Esophagus (tissue), 2 donors: ENCODE results near the gene KCNQ1OT1. TPM values are rescaled to one million over a fixed set of nuclear protein-coding genes. Genes with fewer than 3 reads are reported as not detected.

Source experiments
- H3K27ac ChIP-seq, 2 donors: one replicate each; pipeline ENCODE4 v1.5.1; 2013; ENCODE audit warnings: low read depth in 2 of 2, mild to moderate bottlenecking in 2 of 2, inconsistent platforms in 1 of 2, low read length in 1 of 2, moderate library complexity in 1 of 2
- H3K27me3 ChIP-seq, 2 donors: one replicate each; pipeline ENCODE4 v1.6.1; 2013; ENCODE audit warnings: low read length in 2 of 2, control low read depth in 1 of 2, mild to moderate bottlenecking in 1 of 2; ENCODE audit not compliant: insufficient read depth in 2 of 2, control insufficient read depth in 1 of 2
- H3K36me3 ChIP-seq, 2 donors: one replicate each; pipeline ENCODE4 v1.6.1; 2013; ENCODE audit warnings: low read length in 1 of 2; ENCODE audit not compliant: control insufficient read depth in 2 of 2, insufficient read depth in 2 of 2
- H3K4me1 ChIP-seq, 2 donors: one replicate each; pipeline ENCODE4 v1.6.1; 2013; ENCODE audit warnings: low read length in 1 of 2; ENCODE audit not compliant: control insufficient read depth in 2 of 2, insufficient read depth in 2 of 2
- H3K4me3 ChIP-seq, 2 donors: one replicate each; pipeline ENCODE4 v1.5.1; 2013; ENCODE audit warnings: low read length in 2 of 2, mild to moderate bottlenecking in 2 of 2, low read depth in 1 of 2, moderate library complexity in 1 of 2
- H3K9me3 ChIP-seq, 2 donors: one replicate each; pipeline ENCODE4 v1.6.1; 2013; ENCODE audit warnings: mild to moderate bottlenecking in 2 of 2, low read depth in 1 of 2, low read length in 1 of 2, moderate library complexity in 1 of 2; ENCODE audit not compliant: control insufficient read depth in 2 of 2, insufficient read depth in 1 of 2
- WGBS, 2 donors: extraction: QIAGEN DNeasy Blood & Tissue Kit; methylation state at CpG; one replicate each; pipeline ENCODE4 v1.1.7; 2013; 5-methylcytosine and 5-hydroxymethylcytosine counted together
- polyA plus RNA-seq, 2 donors: library from polyadenylated mRNA; stranded (reverse); fragments of 200-250 nt; gene quantifications; one replicate each; pipeline ENCODE4 v1.2.3, GENCODE V29; 2013
- donor health status: healthy with polysubstance abuse.
- donor health status: Bipolar disorder and iron deficiency.

Gene KCNQ1OT1
- polyA plus RNA-seq, 2 donors, result 0.04 to 0.51 TPM

GRCh38 chr11:2688381-2689231, 11.2 kb downstream of the KCNQ1OT1 start:
- H3K4me3 ChIP-seq, result no peak overlapping the region
- 89 to 90% methylated on average over 6 of the region's 6 CpGs for WGBS, 2 donors
- H3K27ac ChIP-seq, result no peak overlapping the region
- H3K9me3 ChIP-seq, result no peaks in the 10 kb centered on the region
- no peaks in the 10 kb centered on the region for H3K27me3 ChIP-seq
- H3K4me1 ChIP-seq, result peaks cover 3 to 10% of the 10 kb centered on the region in 2 donors
- no peaks in the 10 kb centered on the region for H3K36me3 ChIP-seq

DNA sequence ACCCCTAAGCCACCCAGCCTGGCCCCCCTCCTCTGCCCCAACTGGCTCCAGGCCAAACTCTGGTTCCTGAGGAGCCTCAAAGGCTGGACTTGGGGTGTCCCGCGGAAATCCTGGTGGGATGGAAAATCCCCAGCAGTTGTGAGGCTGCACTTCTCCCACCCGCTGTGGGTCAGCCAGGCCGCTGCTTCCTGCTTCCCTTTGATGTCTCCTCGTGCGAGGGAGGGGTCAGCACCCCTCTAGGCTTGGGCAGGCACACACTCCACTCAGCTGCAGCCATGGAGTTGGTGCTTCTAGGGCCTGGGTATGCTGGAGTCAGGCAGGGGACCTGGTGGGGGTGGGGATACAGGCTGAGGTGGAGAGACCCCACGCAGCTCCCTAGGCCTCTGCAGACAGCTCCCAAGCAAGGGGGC, 12.0 kb downstream of the KCNQ1OT1 start:
- H3K27me3 ChIP-seq, result no peaks in the 10 kb centered on the region
- H3K4me1 ChIP-seq, result peaks cover 0 to 7% of the 10 kb centered on the region in 2 donors
- peaks cover 0 to 2% of the 10 kb centered on the region in 2 donors for H3K36me3 ChIP-seq
- H3K4me3 ChIP-seq, result no peak overlapping the region
- 62 to 70% methylated on average over 7 of the region's 7 CpGs for WGBS, 2 donors
- no peak overlapping the region for H3K27ac ChIP-seq
- H3K9me3 ChIP-seq, result no peaks in the 10 kb centered on the region

GRCh38 chr11:2687223-2687530, 12.6 kb downstream of the KCNQ1OT1 start:
- H3K27ac ChIP-seq, result no peak overlapping the region
- H3K27me3 ChIP-seq, result no peaks in the 10 kb centered on the region
- WGBS, 2 donors, result 75 to 92% methylated on average over 1 of the region's 1 CpG
- no peaks in the 10 kb centered on the region for H3K9me3 ChIP-seq
- H3K36me3 ChIP-seq, result peaks cover 0 to 2% of the 10 kb centered on the region in 2 donors
- peaks cover 0 to 7% of the 10 kb centered on the region in 2 donors for H3K4me1 ChIP-seq
- H3K4me3 ChIP-seq, result no peak overlapping the region

- 91 to 96% methylated on average over 7 of the region's 7 CpGs for WGBS, 2 donors
- H3K27me3 ChIP-seq, result no peaks in the 10 kb centered on the region
- no peak overlapping the region for H3K4me3 ChIP-seq
- H3K36me3 ChIP-seq, result peaks cover 0 to 2% of the 10 kb centered on the region in 2 donors
- peaks cover 0 to 7% of the 10 kb centered on the region in 2 donors for H3K4me1 ChIP-seq
- H3K9me3 ChIP-seq, result no peaks in the 10 kb centered on the region
- H3K27ac ChIP-seq, result no peak overlapping the region
Measured at GRCh38 chr11:2686360-2687222, 13.2 kb downstream of the KCNQ1OT1 start.

GRCh38 chr11:2685566-2686359, 14.0 kb downstream of the KCNQ1OT1 start:
- Histone ChIP-seq H3K4me1 (peaks cover 0 to 7% of the 10 kb centered on the region in 2 donors), H3K9me3 (no peaks in the 10 kb centered on the region), H3K36me3 (peaks cover 0 to 2% of the 10 kb centered on the region in 2 donors), H3K27ac (no peak overlapping the region), H3K27me3 (no peaks in the 10 kb centered on the region), H3K4me3 (no peak overlapping the region)
- WGBS, 2 donors, result 94% methylated on average over 13 of the region's 13 CpGs

DNA sequence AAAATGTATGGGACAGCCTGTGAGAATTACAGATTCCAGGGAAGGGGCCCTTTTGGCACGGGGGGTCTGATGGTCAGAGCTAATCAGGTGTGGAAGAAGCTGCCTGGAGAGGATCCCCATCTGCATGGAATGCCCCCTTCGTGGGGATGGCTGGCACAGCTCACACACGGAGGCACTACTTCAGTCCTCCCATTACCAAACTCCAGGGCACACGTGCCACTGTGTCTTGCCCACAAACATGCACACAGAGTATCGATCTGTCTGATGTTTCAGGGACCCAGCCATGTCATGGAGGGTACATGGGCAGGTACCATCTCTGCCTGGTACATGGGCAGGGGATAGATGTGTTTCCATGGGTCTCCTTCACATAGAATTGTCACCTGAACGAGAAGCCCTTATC, 14.7 kb downstream of the KCNQ1OT1 start:
- 85 to 86% methylated on average over 6 of the region's 6 CpGs for WGBS, 2 donors
- H3K27me3 ChIP-seq, result no peaks in the 10 kb centered on the region
- H3K27ac ChIP-seq, result no peak overlapping the region
- no peak overlapping the region for H3K4me3 ChIP-seq
- H3K9me3 ChIP-seq, result no peaks in the 10 kb centered on the region
- H3K4me1 ChIP-seq, result peaks cover 0 to 7% of the 10 kb centered on the region in 2 donors
- H3K36me3 ChIP-seq, result peaks cover 0 to 2% of the 10 kb centered on the region in 2 donors

GRCh38 chr11:2684581-2684980, 15.2 kb downstream of the KCNQ1OT1 start:
- Histone ChIP-seq H3K4me1 (peaks cover 0 to 7% of the 10 kb centered on the region in 2 donors), H3K4me3 (no peak overlapping the region), H3K9me3 (no peaks in the 10 kb centered on the region), H3K27ac (no peak overlapping the region), H3K36me3 (peaks cover 0 to 2% of the 10 kb centered on the region in 2 donors), H3K27me3 (no peaks in the 10 kb centered on the region)
- WGBS, 2 donors, result 97 to 100% methylated on average over 1 of the region's 1 CpG

GRCh38 chr11:2683806-2684205, 16.0 kb downstream of the KCNQ1OT1 start:
- Histone ChIP-seq H3K4me3 (no peak overlapping the region), H3K27me3 (no peaks in the 10 kb centered on the region), H3K4me1 (peaks cover 0 to 7% of the 10 kb centered on the region in 2 donors), H3K9me3 (no peaks in the 10 kb centered on the region), H3K36me3 (peaks cover 0 to 2% of the 10 kb centered on the region in 2 donors), H3K27ac (no peak overlapping the region)
- WGBS, 2 donors, result 74 to 82% methylated on average over 4 of the region's 4 CpGs
